ENCODE data around the gene NUMA1.

NUMA1 gene

GRCh38 chr11:72014761-72015320 lies 65.5 kb downstream of the NUMA1 start:
- DNase-seq: no peak

- no peak for DNase-seq
Observed at GRCh38 chr11:72013765-72014711, 66.3 kb downstream of the NUMA1 start.

- no peak for DNase-seq
Observed at GRCh38 chr11:72012897-72013721, 67.2 kb downstream of the NUMA1 start.

- DNase-seq: no peak
Observed at GRCh38 chr11:72012091-72012630, 68.2 kb downstream of the NUMA1 start.

GRCh38 chr11:72010529-72011233 lies 69.7 kb downstream of the NUMA1 start:
- DNase-seq: no peak

- no peak for DNase-seq
Observed at GRCh38 chr11:72009156-72009555, 71.2 kb downstream of the NUMA1 start.

GRCh38 chr11:72008728-72009127 lies 71.6 kb downstream of the NUMA1 start:
- no peak for DNase-seq

GRCh38 chr11:72007587-72007986 lies 72.8 kb downstream of the NUMA1 start:
- DNase-seq: no peak

GRCh38 chr11:72007089-72007476 lies 73.3 kb downstream of the NUMA1 start:
- no peak for DNase-seq

GRCh38 chr11:72006309-72007088 lies 73.8 kb downstream of the NUMA1 start:
- DNase-seq: no peak

GRCh38 chr11:72005347-72006260 lies 74.7 kb downstream of the NUMA1 start:
- DNase-seq: no peak

GRCh38 chr11:72004515-72005346 lies 75.6 kb downstream of the NUMA1 start:
- no peak for DNase-seq

GRCh38 chr11:72003776-72004171 lies 76.6 kb downstream of the NUMA1 start:
- DNase-seq: no peak

GRCh38 chr11:72002841-72003775 lies 77.2 kb downstream of the NUMA1 start:
- no peak for DNase-seq

- no peak for DNase-seq
Observed at GRCh38 chr11:72001834-72002591, 78.3 kb downstream of the NUMA1 start.

GRCh38 chr11:72001285-72001684 lies 79.1 kb downstream of the NUMA1 start:
- no peak for DNase-seq

GRCh38 chr11:72000202-72000867 lies 80.0 kb downstream of the NUMA1 start:
- DNase-seq: no peak

All from 8988T (cell line).